B cell (primary cell): ENCODE measurements around the gene ATAD3A. TPM values are rescaled to one million over a fixed set of nuclear protein-coding genes. Genes with fewer than 3 reads are reported as not detected.

Experiments used
- ATAC-seq: fragments of 200-7000 bp; cut with Tn5 transposase; one replicate; pipeline ENCODE4 v1.10.0; 2021; ENCODE audit warnings: low read depth, mild to moderate bottlenecking, moderate number of reproducible peaks, moderate library complexity
- CTCF ChIA-PET: fragments of 350-600 bp; sonication (Branson Sonifier 250); formaldehyde crosslinking; loops from one replicate; lab custom pipeline; 2021; ENCODE audit warnings: antibody characterized with exemption, inconsistent platforms; lab: Charles Lee
- POLR2A ChIA-PET: fragments of 350-600 bp; sonication (Branson Sonifier 250); formaldehyde crosslinking; loops from one replicate; lab custom pipeline; 2021; ENCODE audit warnings: antibody characterized with exemption; lab: Charles Lee
- DNase-seq: peaks from one replicate; pipeline ENCODE4 v3.0.0; 2013
- H2AFZ ChIP-seq: 2 replicates; pipeline ENCODE4 v1.6.1; 2012; ENCODE audit warnings: mild to moderate bottlenecking, low read depth, low read length; ENCODE audit not compliant: insufficient read depth, poor library complexity, severe bottlenecking
- H3K27ac ChIP-seq, 2 donors: 1 replicate in 1 of 2; 2 replicates in 1 of 2; pipeline ENCODE4 v1.5.1; 2012 to 2013; ENCODE audit warnings: low read length in 2 of 2, mild to moderate bottlenecking in 2 of 2, moderate library complexity in 1 of 2
- H3K27me3 ChIP-seq, 4 experiments: fragments of 200-600 bp in 1 of 4; sonication (generic) in 1 of 4; replicated peaks in 1 of 4; 1 replicate in 2 of 4; 2 replicates in 2 of 4; pipeline versions ENCODE4 v1.6.1 to v1.7.0; 2013 to 2016; ENCODE audit warnings: low read length in 3 of 4, mild to moderate bottlenecking in 2 of 4, mixed read lengths in 1 of 4, moderate library complexity in 1 of 4; ENCODE audit not compliant: insufficient read depth in 4 of 4, control insufficient read depth in 3 of 4; ENCODE audit errors: control extremely low read depth in 1 of 4
- H3K36me3 ChIP-seq, 2 experiments: replicated peaks in 1 of 2; 1 replicate in 1 of 2; 2 replicates in 1 of 2; pipeline versions ENCODE4 v1.6.1 to v1.7.1; 2013; ENCODE audit warnings: low read length in 1 of 2; ENCODE audit not compliant: insufficient read depth in 2 of 2, control insufficient read depth in 1 of 2; ENCODE audit errors: control extremely low read depth in 1 of 2, extremely low read depth in 1 of 2
- H3K4me1 ChIP-seq, 2 donors: fragments of 200-600 bp in 1 of 2; sonication (generic) in 1 of 2; 1 replicate in 1 of 2; 2 replicates in 1 of 2; pipeline versions ENCODE4 v1.5.1 to v1.6.1; 2013 to 2017; ENCODE audit warnings: low read length in 2 of 2; ENCODE audit not compliant: control insufficient read depth in 2 of 2, insufficient read depth in 2 of 2
- H3K4me2 ChIP-seq: replicated peaks from 2 replicates; pipeline ENCODE3; 2012; ENCODE audit warnings: mild to moderate bottlenecking, low read depth, low read length; ENCODE audit not compliant: poor library complexity, severe bottlenecking
- H3K4me3 ChIP-seq, 5 experiments: fragments of 200-600 bp in 1 of 5; sonication (generic) in 1 of 5; 1 replicate in 3 of 5; 2 replicates in 2 of 5; pipeline versions ENCODE4 v1.5.1 to v1.7.0; 2011 to 2016; ENCODE audit warnings: low read length in 4 of 5, mild to moderate bottlenecking in 4 of 5, low read depth in 2 of 5, control low read depth in 1 of 5, moderate library complexity in 1 of 5; ENCODE audit not compliant: insufficient read depth in 1 of 5; ENCODE audit errors: control extremely low read depth in 1 of 5, extremely low read depth in 1 of 5
- H3K79me2 ChIP-seq: fragments of 200-600 bp; sonication (generic); one replicate; pipeline ENCODE4 v1.6.0; 2016; ENCODE audit warnings: low read length; ENCODE audit not compliant: control insufficient read depth, insufficient read depth
- H3K9ac ChIP-seq: fragments of 200-600 bp; sonication (generic); 2 replicates; pipeline ENCODE4 v1.6.1; 2017; ENCODE audit warnings: mild to moderate bottlenecking, low read length, moderate library complexity
- H3K9me3 ChIP-seq, 3 donors: one replicate each; pipeline versions ENCODE4 v1.6.1 to v1.7.1; 2013; ENCODE audit warnings: low read length in 2 of 3; ENCODE audit not compliant: control insufficient read depth in 2 of 3, insufficient read depth in 1 of 3; ENCODE audit errors: control extremely low read depth in 1 of 3
- H4K20me1 ChIP-seq: 2 replicates; pipeline ENCODE4 v1.6.0; 2012; ENCODE audit warnings: mild to moderate bottlenecking, low read length; ENCODE audit not compliant: insufficient read depth, control insufficient read depth, poor library complexity, severe bottlenecking
- H3K27ac Mint-ChIP-seq: one replicate; pipeline ENCODE4 v1.8.0; 2021; ENCODE audit warnings: mixed read lengths
- H3K27me3 Mint-ChIP-seq: one replicate; pipeline ENCODE4 v1.8.0; 2021; ENCODE audit warnings: mixed read lengths
- H3K4me1 Mint-ChIP-seq: one replicate; pipeline ENCODE4 v1.8.0; 2021; ENCODE audit warnings: mixed read lengths
- H3K4me3 Mint-ChIP-seq: one replicate; pipeline ENCODE4 v1.8.0; 2021; ENCODE audit warnings: mixed read lengths
- H3K9me3 Mint-ChIP-seq: one replicate; pipeline ENCODE4 v1.8.0; 2022; ENCODE audit warnings: mixed read lengths; ENCODE audit not compliant: insufficient read depth
- CTCF ChIP-seq: fragments of 200-600 bp; IDR thresholded peaks from one replicate; pipeline ENCODE4 v1.8.0; 2022; ENCODE audit warnings: antibody characterized with exemption, mild to moderate bottlenecking
- EZH2 ChIP-seq: IDR thresholded peaks from 2 replicates; pipeline ENCODE4 v1.6.1; 2012; ENCODE audit warnings: borderline replicate concordance, low read depth, mild to moderate bottlenecking, moderate library complexity, low read length; ENCODE audit not compliant: insufficient read depth, poor library complexity, severe bottlenecking
- WGBS: methylation state at CpG from one replicate; pipeline ENCODE4 v1.1.5; 2013; ENCODE audit warnings: missing lambda C conversion rate; ENCODE audit not compliant: insufficient coverage; 5-methylcytosine and 5-hydroxymethylcytosine counted together
- intact Hi-C: fragments of 100-400 bp; cut with micrococcal nuclease; formaldehyde crosslinking; loops from one replicate; pipeline ENCODE4 v1.10.0; 2022
- polyA plus RNA-seq: library from polyadenylated mRNA; depleted of rRNA; stranded (reverse); fragments of >200 nt; gene quantifications from 2 replicates; pipeline ENCODE4 v1.2.3, GENCODE V29; 2012
- total RNA-seq, 2 donors: library from RNA; stranded (reverse); fragments of 120-200 nt in 1 of 2; gene quantifications; 1 replicate in 1 of 2; 2 replicates in 1 of 2; pipeline versions ENCODE4 v1.2.3 to v1.2.4, GENCODE V29; 2013 to 2022

ATAD3A gene
- total and polyA plus RNA-seq, 2 donors (not counting 1 experiment from before 2014, with no cell fraction given), result 17.5 to 17.8 TPM

GRCh38 chr1:1550591-1551432, 38.9 kb downstream of the ATAD3A start:
- no peaks in the 10 kb centered on the region for H3K27me3 ChIP-seq
- H3K36me3 ChIP-seq, result peaks cover 0 to 4% of the 10 kb centered on the region in 2 experiments
- peaks cover 43% of the 10 kb centered on the region for H4K20me1 ChIP-seq
- H3K4me3 ChIP-seq, result no peak overlapping the region
- no peak overlapping the region for H3K4me2 ChIP-seq
- no peak overlapping the region for H2AFZ ChIP-seq
- Mint-ChIP-seq H3K27ac (no peak overlapping the region), H3K4me3 (no peak overlapping the region), H3K9me3 (no peaks in the 10 kb centered on the region), H3K4me1 (no peaks in the 10 kb centered on the region), H3K27me3 (no peaks in the 10 kb centered on the region)
- intact Hi-C loops, result no loop called here
- peaks cover 29% of the 10 kb centered on the region for H3K79me2 ChIP-seq
- ATAC-seq (no peak), DNase-seq (no peak)
- ChIA-PET CTCF (no interaction called here), POLR2A (no interaction called here)
- H3K27ac ChIP-seq, result no peak overlapping the region
- H3K9ac ChIP-seq, result no peak overlapping the region
- 97% methylated on average over 11 of the region's 15 CpGs for WGBS
- no peaks in the 10 kb centered on the region for H3K9me3 ChIP-seq
- no peaks in the 10 kb centered on the region for H3K4me1 ChIP-seq
- no peak for TF ChIP-seq EZH2
- TF ChIP-seq CTCF, result no peak

- ATAC-seq, result no peak
- Mint-ChIP-seq H3K4me3 (no peak overlapping the region), H3K9me3 (no peaks in the 10 kb centered on the region), H3K27ac (no peak overlapping the region), H3K4me1 (peaks cover under 1% of the 10 kb centered on the region), H3K27me3 (no peaks in the 10 kb centered on the region)
- H3K36me3 ChIP-seq, result peaks cover 0 to 4% of the 10 kb centered on the region in 2 experiments
- no peak overlapping the region for H3K27ac ChIP-seq
- no peak overlapping the region for H3K9ac ChIP-seq
- DNase-seq, result no peak
- POLR2A ChIA-PET, result no interaction called here
- no peak overlapping the region for H3K4me2 ChIP-seq
- no peaks in the 10 kb centered on the region for H3K4me1 ChIP-seq
- no peaks in the 10 kb centered on the region for H3K9me3 ChIP-seq
- H4K20me1 ChIP-seq, result peaks cover 42% of the 10 kb centered on the region
- no peak for TF ChIP-seq CTCF
- no peak for TF ChIP-seq EZH2
- H3K4me3 ChIP-seq, result no peak overlapping the region
- intact Hi-C loops, result no loop called here
- peaks cover 29% of the 10 kb centered on the region for H3K79me2 ChIP-seq
- H3K27me3 ChIP-seq, result no peaks in the 10 kb centered on the region
- no peak overlapping the region for H2AFZ ChIP-seq
- CTCF ChIA-PET, result no interaction called here
- 96% methylated on average over 33 of the region's 33 CpGs for WGBS
Observed at GRCh38 chr1:1551524-1552262, 39.7 kb downstream of the ATAD3A start.
